ENCODE results near the gene CYTIP.

The CYTIP gene

GRCh38 chr2:157460897-157461296, 17.0 kb upstream of the CYTIP start:
- no peak for DNase-seq

GRCh38 chr2:157460384-157460837, 16.5 kb upstream of the CYTIP start:
- peak; percentile 45 for DNase-seq

DNA sequence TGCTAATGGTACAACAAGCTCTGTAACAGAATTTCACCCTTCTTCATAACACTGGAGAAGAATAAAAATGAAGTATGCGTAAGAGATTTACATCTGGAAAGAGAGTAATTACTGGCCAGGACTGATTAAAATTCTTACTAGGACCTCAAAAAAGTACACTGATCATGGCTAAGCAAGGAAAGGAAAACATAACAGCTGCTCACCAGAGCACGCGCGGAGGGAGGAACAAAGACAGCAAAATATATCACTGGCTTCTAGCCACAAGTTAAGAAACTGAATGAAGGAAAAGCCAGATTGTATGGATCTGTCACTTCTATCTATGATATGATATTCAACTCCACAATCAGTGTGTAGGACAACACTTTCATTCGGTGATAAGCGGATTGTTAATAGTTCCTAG, 15.6 kb upstream of the CYTIP start:
- DNase-seq: no peak

- no peak for DNase-seq
Observed at GRCh38 chr2:157447741-157448140, 3.9 kb upstream of the CYTIP start.

DNA sequence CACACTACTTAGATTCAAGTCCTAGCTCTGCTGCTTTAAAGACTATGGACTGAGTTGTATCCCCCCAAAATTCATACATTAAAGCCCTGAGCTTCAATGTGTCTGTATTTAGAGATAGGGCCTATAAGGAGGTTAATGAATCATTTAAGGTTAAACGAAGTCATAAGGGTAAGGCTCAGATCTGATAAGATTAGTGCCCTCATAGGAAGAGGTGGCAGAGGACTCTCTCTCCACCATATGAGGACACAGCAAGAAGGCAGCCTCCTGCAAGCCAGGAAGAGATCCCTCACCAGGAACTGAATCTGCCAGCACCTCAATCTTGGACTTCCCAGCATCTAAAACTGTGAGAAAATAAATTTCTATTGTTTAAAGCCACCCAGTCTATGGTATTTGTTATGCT, 3.1 kb upstream of the CYTIP start:
- DNase-seq: no peak

DNA sequence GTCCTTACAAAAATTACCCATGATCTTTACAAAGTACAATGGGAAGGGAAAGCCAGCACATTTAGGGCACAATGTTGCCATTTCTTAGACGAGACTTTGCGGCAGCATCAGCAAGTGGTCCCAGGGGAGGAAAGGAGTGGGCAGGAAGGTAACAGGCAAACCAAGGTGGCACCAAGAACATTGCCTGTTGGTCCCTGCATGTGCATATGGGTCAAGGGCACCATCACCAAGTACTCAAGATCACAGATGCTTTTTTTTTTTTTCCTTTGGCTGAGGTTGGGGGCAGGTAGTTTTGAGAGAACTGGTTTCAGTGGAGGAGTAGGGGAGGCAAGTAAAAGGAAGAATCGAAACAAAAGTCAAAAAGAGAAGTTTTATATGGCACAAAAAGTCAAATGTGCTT, 752 bp upstream of the CYTIP start:
- DNase-seq: no peak

DNA sequence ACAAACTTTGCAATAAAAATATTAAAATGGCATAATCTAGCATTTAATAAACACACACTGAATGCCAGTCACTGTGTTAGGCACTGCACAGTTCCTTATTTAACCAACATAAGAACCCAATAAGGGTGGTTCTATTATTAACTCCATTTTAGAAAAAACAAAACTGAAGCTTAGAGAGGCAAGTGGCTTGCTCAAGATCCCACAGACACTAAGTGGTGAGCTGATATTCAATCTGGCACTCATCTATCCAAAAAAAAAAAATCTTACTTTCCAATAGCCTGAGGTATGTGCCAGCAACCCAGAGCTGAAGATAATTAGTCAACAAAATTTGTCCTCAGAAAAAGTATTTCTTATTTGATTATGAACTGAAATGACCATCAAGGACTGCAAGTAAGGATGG, 799 bp downstream of the CYTIP start:
- DNase-seq: no peak

DNA sequence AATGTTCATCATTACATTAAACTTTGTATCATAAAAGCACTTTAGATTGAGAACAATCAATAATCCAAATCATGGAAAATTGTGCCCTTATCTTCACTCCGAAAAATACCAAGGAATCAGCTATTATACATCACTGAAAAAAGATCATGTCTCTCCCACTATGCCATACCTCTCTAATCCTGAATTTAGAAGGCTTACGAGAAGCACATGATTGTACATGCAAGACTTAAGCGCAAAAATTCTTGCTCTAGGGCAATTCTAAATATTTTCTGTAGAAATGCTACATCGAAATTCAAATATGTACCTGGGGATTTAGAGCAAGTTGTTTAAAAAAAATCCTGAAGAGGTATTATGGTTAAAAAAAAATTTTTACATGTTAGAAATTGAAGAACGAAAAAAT, 1.3 kb downstream of the CYTIP start:
- DNase-seq: no peak

DNA sequence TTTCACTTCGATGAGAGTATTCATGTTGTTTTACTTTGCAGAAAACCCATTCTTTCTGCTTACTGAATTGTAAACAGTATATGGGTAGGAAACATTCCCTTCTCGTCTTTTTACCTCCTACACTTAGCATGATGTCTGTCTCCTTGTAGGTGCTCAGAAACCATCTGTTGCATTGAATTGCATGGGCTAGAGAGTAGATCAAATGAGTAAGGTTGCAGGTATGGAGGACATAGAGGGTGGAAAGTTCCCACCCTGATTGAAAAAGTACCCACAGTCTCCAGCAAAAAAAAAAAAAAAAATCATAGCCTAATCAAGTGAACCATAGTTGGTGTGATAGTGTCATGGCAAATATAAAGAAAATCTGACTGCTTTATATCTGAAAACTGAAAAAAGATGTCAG, 1.7 kb downstream of the CYTIP start:
- no peak for DNase-seq

DNA sequence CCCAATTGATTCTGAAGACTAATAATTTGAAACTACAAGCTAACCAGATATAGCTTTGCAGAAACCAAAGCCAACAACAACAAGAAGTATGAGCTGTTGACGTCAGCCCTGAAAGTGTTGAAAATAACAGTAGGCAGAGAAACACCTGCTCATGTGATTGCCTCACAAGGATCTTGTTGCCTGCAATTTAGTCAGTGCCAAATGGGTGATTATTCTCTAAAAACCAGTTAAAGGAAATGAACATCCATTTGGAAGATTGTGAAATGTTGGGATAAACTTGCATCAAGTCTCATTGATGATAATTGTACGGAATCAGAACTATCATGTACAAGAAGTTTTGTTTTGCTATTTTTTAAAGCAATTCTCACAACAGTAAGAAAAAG, 2.8 kb downstream of the CYTIP start:
- DNase-seq: no peak

- DNase-seq: no peak
Observed at GRCh38 chr2:157440404-157441071, 3.4 kb downstream of the CYTIP start.

DNA sequence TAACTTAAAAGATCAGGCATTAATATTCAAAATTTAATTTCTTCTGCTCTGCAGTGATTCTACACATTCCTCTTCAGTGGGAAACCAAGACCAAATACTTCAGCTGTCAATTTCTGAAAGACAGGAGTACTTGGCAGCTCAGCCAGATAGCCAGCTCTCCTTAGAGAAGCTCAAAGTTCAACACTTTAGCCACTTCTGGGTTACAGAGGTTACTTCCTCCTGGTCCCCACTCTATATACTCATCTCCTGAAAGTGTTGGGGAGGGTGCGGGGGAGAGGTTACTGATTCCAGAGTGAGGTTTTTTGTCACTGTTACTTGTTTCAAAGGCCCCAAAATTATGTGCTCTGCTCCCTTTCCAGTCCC, 4.1 kb downstream of the CYTIP start:
- DNase-seq: no peak

GRCh38 chr2:157438863-157439823, 4.7 kb downstream of the CYTIP start:
- DNase-seq: no peak

DNA sequence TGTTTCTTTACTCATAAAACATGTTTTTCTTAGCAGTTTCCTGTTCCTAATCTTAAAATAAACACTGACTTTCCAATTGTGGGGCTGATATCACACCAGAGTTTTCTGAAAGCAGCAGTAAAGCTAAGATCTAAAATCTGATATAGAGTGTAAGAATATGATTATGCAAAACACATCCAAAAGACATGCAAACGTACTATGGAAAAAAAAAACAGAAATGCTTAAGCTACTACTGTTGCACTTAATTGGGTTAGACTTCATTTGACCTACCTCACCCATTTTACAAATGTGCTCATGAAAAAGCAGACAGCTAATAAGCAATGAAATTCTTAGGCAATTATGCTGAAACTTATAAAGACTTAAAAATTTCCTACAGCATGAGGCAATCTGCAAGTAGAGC, 10.5 kb downstream of the CYTIP start:
- no peak for DNase-seq

- DNase-seq: no peak
Observed at GRCh38 chr2:157432475-157433106, 11.3 kb downstream of the CYTIP start.

- DNase-seq: no peak
Observed at GRCh38 chr2:157431176-157431575, 12.7 kb downstream of the CYTIP start.

GRCh38 chr2:157428500-157429175, 15.3 kb downstream of the CYTIP start:
- DNase-seq: no peak

DNA sequence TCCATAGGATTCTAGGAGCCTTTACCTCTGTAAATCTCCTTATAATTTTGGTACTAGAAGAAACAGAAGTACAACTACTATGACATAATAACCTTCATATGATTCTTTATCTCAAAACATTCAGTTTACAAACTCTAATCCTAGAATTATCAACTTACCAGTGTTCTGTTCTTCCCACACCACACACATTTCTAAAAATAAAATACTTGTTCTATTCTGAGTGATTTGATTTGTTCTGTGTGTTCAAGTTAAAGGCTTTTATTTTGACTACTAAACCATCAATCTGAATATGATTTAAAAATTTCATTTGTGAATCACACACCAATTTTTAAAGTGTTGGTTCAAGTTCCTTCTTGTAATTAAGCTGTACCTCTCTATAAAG, 16.0 kb downstream of the CYTIP start:
- no peak for DNase-seq

DNA sequence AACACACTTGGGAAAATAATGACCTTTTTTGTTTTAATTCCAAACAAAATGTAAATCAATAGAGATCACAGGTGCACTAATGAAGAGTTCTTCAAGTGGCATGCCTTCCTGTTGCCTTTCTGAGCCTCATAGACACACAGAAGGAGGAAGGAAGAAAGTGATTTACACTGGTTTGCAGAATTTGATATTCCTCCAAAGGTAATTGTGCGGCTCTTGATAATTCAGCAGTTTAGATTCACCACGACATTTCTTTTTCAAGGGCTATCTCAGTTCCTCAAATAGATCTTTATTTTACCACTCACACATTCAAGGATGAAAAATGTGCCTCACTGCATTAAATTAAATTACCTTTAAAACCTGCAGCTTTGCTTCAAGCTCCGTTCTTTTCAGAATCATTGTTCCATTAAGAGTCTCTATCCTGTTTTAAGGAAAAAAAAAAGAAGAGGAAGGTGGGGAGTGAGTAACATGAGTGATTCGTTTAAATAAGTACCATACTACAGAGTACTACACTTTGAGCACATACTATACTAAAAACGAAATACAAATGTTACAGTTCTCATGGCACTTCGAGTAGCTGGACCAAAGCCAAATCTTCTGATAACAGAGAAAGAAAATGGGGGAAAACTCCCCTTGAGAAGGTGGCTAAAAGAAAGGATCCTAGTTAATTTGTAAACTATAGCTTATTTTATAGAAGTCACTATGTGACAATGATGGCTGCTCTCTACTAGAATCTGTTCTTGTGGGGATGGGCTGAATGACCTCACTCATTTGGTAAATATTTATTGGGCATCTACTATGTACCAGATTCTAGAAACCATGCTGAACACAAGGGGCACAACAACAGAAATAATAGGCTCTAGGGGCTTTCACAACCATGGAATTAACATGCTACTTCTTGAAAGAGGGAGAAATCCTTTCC, 16.6 kb downstream of the CYTIP start:
- no peak for DNase-seq

GRCh38 chr2:157426477-157426994, 17.4 kb downstream of the CYTIP start:
- DNase-seq: no peak

GRCh38 chr2:157424374-157424773, 19.5 kb downstream of the CYTIP start:
- no peak for DNase-seq

GRCh38 chr2:157421964-157422363, 21.9 kb downstream of the CYTIP start:
- DNase-seq: no peak

All from NCI-H345 (cell line).